NCI-H1930 (cell line): ENCODE results near the gene TRIM14.
"Not testable (repeated sequence)": the region's sequence is repeated elsewhere in the genome, so short reads cannot be mapped to it uniquely, and the experiment has no call there.

Experiments used
- DNase-seq, 2 experiments: peaks; one replicate each; lab custom pipeline; 2025; lab: John Stamatoyannopoulos, UW

The TRIM14 gene

GRCh38 chr9:98107926-98108325, 11.1 kb downstream of the TRIM14 start:
- no peak for DNase-seq

- DNase-seq = no peak
These were observed 14.0 kb downstream of the TRIM14 start for GRCh38 chr9:98105006-98105405.

- DNase-seq = no peak
These were observed 14.6 kb downstream of the TRIM14 start for GRCh38 chr9:98104445-98104881.

DNA sequence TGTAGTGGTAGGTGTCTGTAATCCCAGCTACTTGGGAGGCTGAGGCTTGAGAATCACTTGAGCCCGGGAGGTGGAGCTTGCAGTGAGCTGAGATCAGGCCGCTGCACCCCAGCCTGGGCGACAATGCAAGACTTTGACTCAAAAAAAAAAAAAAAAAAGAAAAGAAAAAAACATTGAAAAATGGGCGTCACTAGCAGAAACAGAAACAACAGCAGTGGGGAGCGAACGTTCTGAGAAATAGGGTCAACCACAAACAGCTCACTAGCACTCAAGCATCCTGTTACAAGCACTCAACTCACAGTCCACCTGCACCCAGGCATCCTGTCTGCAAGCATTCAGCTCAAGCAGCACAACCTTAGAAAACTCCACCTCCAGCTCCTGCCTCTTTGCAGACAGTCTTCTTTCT, 17.2 kb downstream of the TRIM14 start:
- no peak for DNase-seq

- no peak for DNase-seq
These were observed 17.6 kb downstream of the TRIM14 start for GRCh38 chr9:98101416-98101815.

GRCh38 chr9:98100456-98100855, 18.6 kb downstream of the TRIM14 start:
- DNase-seq = no peak

DNA sequence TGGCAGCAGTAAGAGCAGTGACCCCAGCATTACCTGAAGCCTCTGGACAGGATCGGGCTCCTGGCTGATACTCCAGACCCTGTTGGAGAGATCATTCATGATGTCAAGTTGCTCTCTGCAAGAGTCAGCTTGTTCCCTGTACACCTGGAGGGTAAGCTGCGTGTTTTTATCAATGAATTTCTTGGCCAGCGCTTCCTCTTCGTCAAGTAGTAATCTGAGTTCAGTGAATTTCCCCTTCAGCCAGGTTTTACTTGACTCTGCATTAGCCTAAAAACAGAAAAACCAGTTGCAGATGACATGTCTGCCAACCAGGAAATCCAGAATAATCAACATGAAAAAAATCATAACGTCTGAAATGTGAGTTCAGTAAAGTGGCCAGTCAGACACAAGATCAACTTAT, 19.1 kb downstream of the TRIM14 start:
- no peak for DNase-seq

DNA sequence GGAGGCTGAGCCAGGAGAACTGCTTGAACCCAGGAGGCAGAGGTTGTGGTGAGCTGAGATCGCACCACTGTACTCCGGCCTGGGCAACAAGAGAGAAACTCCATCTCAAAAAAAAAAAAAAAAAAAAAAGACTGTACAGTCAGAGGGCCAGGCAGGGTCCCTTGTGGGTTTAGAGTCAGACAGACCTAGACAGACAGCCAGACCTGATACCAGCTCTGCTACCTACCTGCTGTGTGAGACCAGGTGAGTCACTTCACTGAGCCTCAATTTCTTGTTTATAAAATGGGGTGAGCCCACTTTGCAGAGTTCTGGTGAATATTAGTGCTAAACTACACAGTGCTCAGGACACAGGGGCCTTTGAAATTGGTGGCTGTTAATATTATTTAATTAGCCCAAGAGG, 19.7 kb downstream of the TRIM14 start:
- no peak for DNase-seq

GRCh38 chr9:98097836-98098235, 21.2 kb downstream of the TRIM14 start:
- DNase-seq = no peak

DNA sequence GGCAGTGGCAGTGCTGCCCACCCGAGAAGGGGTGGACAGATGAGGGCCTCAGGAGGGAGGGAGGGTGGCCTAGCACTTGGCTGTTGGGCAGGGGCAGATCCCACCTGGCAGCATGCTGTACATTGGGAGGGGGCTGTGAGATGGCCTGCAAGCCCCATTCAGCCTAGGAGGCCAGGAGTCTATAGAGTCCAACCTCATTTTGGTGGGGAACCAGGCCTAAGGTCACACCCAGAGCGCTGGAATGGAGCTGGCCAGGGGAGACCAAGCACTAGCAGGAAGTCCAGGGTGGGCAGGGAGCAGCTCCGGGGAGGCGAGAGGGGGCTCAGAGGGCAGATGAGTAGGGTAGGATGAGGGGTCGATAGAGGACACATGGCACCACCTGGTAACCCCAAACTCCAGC, 22.9 kb downstream of the TRIM14 start:
- no peak for DNase-seq

- no peak for DNase-seq
These were observed 23.6 kb downstream of the TRIM14 start for GRCh38 chr9:98095401-98095800.

- no peak for DNase-seq
These were observed 24.2 kb downstream of the TRIM14 start for GRCh38 chr9:98094851-98095250.

DNA sequence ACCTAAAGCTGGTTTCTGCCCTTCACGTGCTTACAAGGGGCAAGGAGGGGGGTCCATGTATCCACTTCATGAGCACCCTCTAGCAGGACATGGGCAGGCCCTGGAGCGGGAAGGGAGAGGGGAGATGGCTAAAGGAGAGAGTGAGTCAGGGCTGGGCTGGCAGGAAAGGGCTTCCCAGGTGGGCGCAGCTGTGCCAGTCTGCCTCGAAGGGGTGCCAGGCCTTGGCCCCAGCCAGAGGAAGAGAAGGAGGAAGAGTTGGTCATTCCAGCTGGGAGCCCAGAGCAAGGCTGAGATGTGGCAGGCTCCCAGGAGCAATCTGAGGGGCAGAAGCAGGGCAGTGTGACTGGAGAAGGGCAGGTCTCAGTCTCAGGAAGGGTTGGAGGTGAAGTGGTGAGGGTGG, 24.7 kb downstream of the TRIM14 start:
- no peak for DNase-seq

GRCh38 chr9:98092613-98092931, 26.4 kb downstream of the TRIM14 start:
- no peak for DNase-seq

DNA sequence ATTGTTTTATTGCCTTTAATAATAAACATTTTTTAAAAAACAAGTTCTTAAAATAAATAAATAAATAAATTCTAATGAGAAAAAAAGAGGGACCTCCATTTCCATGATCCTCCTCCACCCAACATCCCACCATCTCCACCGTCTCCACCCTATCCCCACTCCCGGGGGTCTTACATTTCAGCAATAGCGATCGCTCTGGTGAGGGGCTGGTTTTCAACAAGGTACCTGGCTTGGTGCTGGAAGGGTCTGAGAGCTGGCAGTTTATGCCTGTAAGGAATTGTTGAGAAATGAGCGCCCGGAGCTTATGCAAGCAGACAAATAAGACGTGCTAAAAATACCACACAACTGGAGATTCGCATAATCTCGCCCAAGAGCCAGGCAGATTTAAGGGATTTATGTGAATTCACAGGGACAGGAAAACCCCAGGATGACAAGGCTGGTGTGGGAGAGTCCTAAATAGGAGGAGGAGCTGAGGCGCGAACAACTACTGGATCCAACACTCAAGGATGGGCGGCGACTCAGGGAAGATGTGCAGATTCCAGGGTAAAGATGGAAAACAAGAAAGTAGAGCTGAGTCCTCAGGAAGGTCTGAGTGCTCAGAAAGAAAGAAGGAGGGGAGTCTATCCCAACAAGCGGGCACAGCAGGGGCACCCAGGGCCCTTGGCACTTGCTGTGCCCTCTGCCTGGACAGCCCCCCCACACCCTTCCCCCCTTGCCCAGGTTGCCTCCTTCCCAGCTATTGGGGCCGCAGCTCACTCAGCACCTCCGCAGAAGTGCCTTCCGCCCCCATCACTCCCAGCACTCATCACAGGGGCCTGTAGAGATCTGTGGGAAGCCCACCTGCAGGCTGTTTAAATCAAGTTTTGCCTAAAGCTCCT, 27.0 kb downstream of the TRIM14 start:
- no peak for DNase-seq

GRCh38 chr9:98090674-98091073, 28.3 kb downstream of the TRIM14 start:
- DNase-seq = not testable (repeated sequence)

DNA sequence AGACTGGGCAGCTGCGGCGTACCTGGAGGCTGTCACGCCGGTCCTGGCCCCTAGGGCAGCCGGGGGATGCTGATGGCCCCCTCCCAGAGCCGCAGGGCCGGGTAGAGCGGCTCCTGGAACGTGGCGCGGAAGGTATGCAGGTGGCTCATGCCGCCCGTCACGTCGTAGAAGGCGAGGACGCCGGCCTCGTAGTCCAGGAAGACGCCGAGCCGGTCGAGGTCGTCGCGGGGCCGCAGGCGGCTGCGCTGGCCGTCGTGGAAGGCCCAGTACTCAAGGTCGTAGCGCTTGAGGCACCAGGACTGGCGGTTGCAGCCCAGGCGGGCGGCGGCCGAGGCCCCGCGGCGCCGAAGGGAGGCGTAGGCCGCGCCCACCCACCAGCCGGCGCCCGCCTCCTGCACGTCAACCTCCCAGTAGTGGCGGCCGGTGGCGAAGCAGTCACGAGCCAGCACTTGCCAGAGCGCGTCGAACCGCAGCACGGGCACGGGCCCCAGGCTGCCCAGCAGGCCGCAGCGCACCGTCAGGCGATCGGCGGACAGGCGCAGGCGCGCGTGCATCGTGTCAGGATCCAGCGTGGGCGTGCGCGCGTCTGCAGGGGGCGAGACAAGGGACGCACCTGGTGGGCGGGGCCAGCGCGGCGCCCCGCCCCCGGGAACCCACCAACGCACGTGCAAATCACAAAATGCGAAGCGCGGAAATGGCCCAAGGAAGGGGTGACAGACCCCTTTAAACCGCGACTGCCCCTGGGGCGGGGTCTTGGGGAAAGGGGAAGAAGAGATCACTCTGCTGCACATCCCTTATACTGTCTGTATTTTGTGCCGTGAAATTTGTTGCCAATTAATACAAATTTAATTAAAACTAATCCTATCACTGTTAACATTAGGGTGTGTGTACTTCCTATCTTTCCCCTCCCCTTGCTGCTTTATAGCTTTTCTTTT, 31.3 kb downstream of the TRIM14 start:
- no peak for DNase-seq

DNA sequence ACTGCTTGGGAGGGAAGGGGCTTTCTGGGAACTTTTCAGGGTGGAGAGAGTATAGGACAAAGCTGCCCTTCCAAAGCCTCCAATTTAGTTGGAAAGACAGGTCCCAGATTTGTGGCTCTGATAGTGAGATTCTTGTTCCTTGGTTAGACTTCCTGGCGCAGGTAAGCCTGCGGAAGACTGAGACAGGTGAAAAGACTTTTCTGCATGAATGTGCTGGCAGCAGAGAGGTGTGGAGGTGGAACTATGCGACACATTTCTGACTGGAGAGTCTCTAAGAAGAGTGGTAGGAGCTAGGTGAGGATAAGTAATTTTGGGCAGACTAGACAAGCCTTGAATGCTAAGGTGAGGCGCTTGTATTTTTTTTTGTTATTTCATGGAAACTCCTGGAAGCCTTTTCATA, 32.6 kb downstream of the TRIM14 start:
- no peak for DNase-seq

DNA sequence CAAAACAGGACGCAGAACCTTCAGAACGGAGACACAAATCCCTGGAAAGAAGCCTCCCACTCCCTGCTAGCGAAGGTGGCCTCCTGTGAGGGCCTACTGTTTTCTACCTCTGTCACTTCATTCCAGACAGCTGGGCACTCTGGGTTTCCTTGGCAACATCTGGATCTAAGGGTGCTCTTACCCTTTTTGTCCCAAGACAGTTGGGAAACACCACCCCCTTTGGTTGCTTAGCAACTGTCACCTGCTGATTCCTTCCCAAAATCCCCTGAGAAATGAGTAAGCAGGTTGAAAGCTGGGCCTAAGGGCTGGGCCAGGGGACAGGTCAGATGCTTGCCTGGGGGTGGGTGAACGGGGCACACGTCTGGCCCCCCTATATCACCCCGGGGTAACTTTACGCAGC, 33.1 kb downstream of the TRIM14 start:
- DNase-seq = no peak

GRCh38 chr9:98085058-98085457, 34.0 kb downstream of the TRIM14 start:
- DNase-seq = no peak

- no peak for DNase-seq
These were observed 34.6 kb downstream of the TRIM14 start for GRCh38 chr9:98084396-98084795.

GRCh38 chr9:98083566-98084183, 35.3 kb downstream of the TRIM14 start:
- no peak for DNase-seq

GRCh38 chr9:98083061-98083501, 35.9 kb downstream of the TRIM14 start:
- no peak for DNase-seq
